AML-193 (cell line): Measurements from ENCODE around the gene AARS1.
"Not testable (repeated sequence)": the region's sequence is repeated elsewhere in the genome, so short reads cannot be mapped to it uniquely, and the experiment has no call there.

ENCODE experiments used
- DNase-seq, 2 experiments: peaks; one replicate each; lab custom pipeline; 2025; lab: John Stamatoyannopoulos, UW

The AARS1 gene

GRCh38 chr16:70224645-70225044, 64.7 kb downstream of the AARS1 start:
- DNase-seq, result not testable (repeated sequence)

GRCh38 chr16:70223971-70224513, 65.3 kb downstream of the AARS1 start:
- not testable (repeated sequence) for DNase-seq

GRCh38 chr16:70223216-70223615, 66.1 kb downstream of the AARS1 start:
- DNase-seq, result not testable (repeated sequence)

GRCh38 chr16:70222574-70222973, 66.7 kb downstream of the AARS1 start:
- DNase-seq, result not testable (repeated sequence)

GRCh38 chr16:70218586-70218985, 70.7 kb downstream of the AARS1 start:
- DNase-seq, result not testable (repeated sequence)

GRCh38 chr16:70206382-70206781, 82.9 kb downstream of the AARS1 start:
- DNase-seq, result not testable (repeated sequence)

GRCh38 chr16:70204668-70205405, 84.5 kb downstream of the AARS1 start:
- DNase-seq, result not testable (repeated sequence)

GRCh38 chr16:70204010-70204409, 85.3 kb downstream of the AARS1 start:
- DNase-seq, result not testable (repeated sequence)

GRCh38 chr16:70203508-70203907, 85.8 kb downstream of the AARS1 start:
- DNase-seq, result not testable (repeated sequence)
